HepG2 (cell line): ENCODE measurements around the gene AMOT. TPM values are rescaled to one million over a fixed set of nuclear protein-coding genes. Genes with fewer than 3 reads are reported as not detected.

Experiments used
- ATAC-seq: fragments of 200-7000 bp; cut with Tn5 transposase; 3 replicates; pipeline ENCODE4 v1.9.1; 2020; ENCODE audit warnings: mild to moderate bottlenecking, moderate library complexity
- BruUV-seq: library from RNA; stranded (reverse); fragments of 400-500 nt; replicated peaks from 2 replicates; lab custom pipeline; 2021; lab: Mats Ljungman, UMichigan
- CTCF ChIA-PET: fragments of 300-600 bp; formaldehyde crosslinking; extraction: SDS; loops from one replicate; lab custom pipeline; 2021; ENCODE audit warnings: low total read pairs, inconsistent platforms, low intra/inter-chr PET ratio; lab: Yijun Ruan, JAX
- POLR2A ChIA-PET: fragments of 350-600 bp; sonication (Branson Sonifier 250); formaldehyde crosslinking; loops from one replicate; lab custom pipeline; 2020; ENCODE audit warnings: antibody characterized with exemption, inconsistent platforms; lab: Yijun Ruan, JAX
- DNase-seq: peaks from one replicate; pipeline ENCODE4 v3.0.0-alpha.2; 2015; ENCODE audit warnings: low spot score
- FAIRE-seq: peaks from 3 replicates; lab custom pipeline; 2011; peaks lifted over from hg19 to GRCh38; lab: Jason Lieb, UNC
- H2AFZ ChIP-seq: one replicate; pipeline ENCODE4 v1.6.1; 2011; ENCODE audit warnings: low read length, inconsistent platforms
- H3K27ac ChIP-seq: fragments of 300-600 bp; 3 replicates; pipeline ENCODE4 v1.8.0; 2011; ENCODE audit warnings: mixed run types, mild to moderate bottlenecking, mixed read lengths, low read length, inconsistent platforms; ENCODE audit not compliant: insufficient read depth; ENCODE audit errors: extremely low read length
- H3K27me3 ChIP-seq, 2 experiments: fragments of 200-600 bp in 1 of 2; 2 replicates in 1 of 2; 3 replicates in 1 of 2; pipeline versions ENCODE4 v1.6.0 to v1.8.0; 2011; ENCODE audit warnings: low read length in 2 of 2, mild to moderate bottlenecking in 2 of 2, moderate library complexity in 2 of 2, inconsistent platforms in 1 of 2; ENCODE audit not compliant: insufficient read depth in 2 of 2, control insufficient read depth in 1 of 2
- H3K36me3 ChIP-seq, 2 experiments: fragments of 200-600 bp in 1 of 2; replicated peaks in 1 of 2; 2 replicates in 1 of 2; 3 replicates in 1 of 2; pipeline versions ENCODE4 v1.5.1 to v1.8.0; 2011; ENCODE audit warnings: low read length in 2 of 2, inconsistent platforms in 1 of 2; ENCODE audit not compliant: insufficient read depth in 2 of 2, control insufficient read depth in 1 of 2
- H3K4me1 ChIP-seq: 2 replicates; pipeline ENCODE4 v1.5.1; 2012; ENCODE audit warnings: low read length, inconsistent platforms; ENCODE audit not compliant: insufficient read depth
- H3K4me2 ChIP-seq: 2 replicates; pipeline ENCODE4 v1.6.0; 2011; ENCODE audit warnings: low read depth, low read length, inconsistent platforms
- H3K4me3 ChIP-seq, 3 experiments: fragments of 200-600 bp in 1 of 3; sonication (generic), shearing (Covaris generic) in 1 of 3; replicated peaks in 1 of 3; 2 replicates each; pipeline ENCODE4 v1.5.1; 2011 to 2016; ENCODE audit warnings: low read length in 3 of 3, inconsistent platforms in 2 of 3, low read depth in 2 of 3, mild to moderate bottlenecking in 2 of 3, control low read depth in 1 of 3, mixed read lengths in 1 of 3; ENCODE audit not compliant: insufficient read depth in 1 of 3
- H3K79me2 ChIP-seq: one replicate; pipeline ENCODE4 v1.6.1; 2011; ENCODE audit warnings: low read length, inconsistent platforms; ENCODE audit not compliant: insufficient read depth
- H3K9ac ChIP-seq: 2 replicates; pipeline ENCODE4 v1.6.0; 2011; ENCODE audit warnings: mild to moderate bottlenecking, low read depth, low read length, inconsistent platforms; ENCODE audit not compliant: insufficient read depth
- H3K9me3 ChIP-seq: 2 replicates; pipeline ENCODE4 v1.5.1; 2012; ENCODE audit warnings: mild to moderate bottlenecking, low read length
- H4K20me1 ChIP-seq: 2 replicates; pipeline ENCODE4 v1.6.0; 2011; ENCODE audit warnings: inconsistent platforms, mild to moderate bottlenecking, low read length, moderate library complexity; ENCODE audit not compliant: insufficient read depth
- AGO1 ChIP-seq: fragments of 200-400 bp; formaldehyde crosslinking; IDR thresholded peaks from 2 replicates; pipeline ENCODE4 v1.6.1; 2017; ENCODE audit warnings: mild to moderate bottlenecking, low read depth, low read length, moderate library complexity; ENCODE audit not compliant: poor library complexity, severe bottlenecking
- AHDC1 ChIP-seq: sonication (generic); formaldehyde crosslinking; IDR thresholded peaks from 2 replicates; pipeline ENCODE4 v1.5.1; 2020; ENCODE audit warnings: mild to moderate bottlenecking, missing genetic modification reagents, borderline replicate concordance
- ARNT ChIP-seq: fragments of 450-650 bp; IDR thresholded peaks from 2 replicates; pipeline ENCODE4 v1.6.1; 2017
- CENPX ChIP-seq: sonication (generic); formaldehyde crosslinking; IDR thresholded peaks from 2 replicates; pipeline ENCODE4 v1.9.0; 2021; ENCODE audit warnings: mild to moderate bottlenecking, missing genetic modification reagents, moderate library complexity
- GABPB1 ChIP-seq: IDR thresholded peaks from 2 replicates; pipeline ENCODE4 v1.6.1; 2016; ENCODE audit warnings: mild to moderate bottlenecking, missing genetic modification reagents, moderate library complexity, missing compliant biosample characterization
- GFI1 ChIP-seq: sonication (generic); formaldehyde crosslinking; IDR thresholded peaks from 2 replicates; pipeline ENCODE4 v1.5.0; 2020; ENCODE audit warnings: missing genetic modification reagents, mild to moderate bottlenecking, borderline replicate concordance
- RAD51 ChIP-seq: fragments of 450-650 bp; IDR thresholded peaks from 2 replicates; pipeline ENCODE4 v1.6.1; 2016; ENCODE audit warnings: borderline replicate concordance
- SP2 ChIP-seq: sonication (generic); formaldehyde crosslinking; IDR thresholded peaks from 2 replicates; pipeline ENCODE4 v1.5.1; 2020; ENCODE audit warnings: mild to moderate bottlenecking, missing genetic modification reagents
- ZBTB3 ChIP-seq: sonication (generic); formaldehyde crosslinking; IDR thresholded peaks from 2 replicates; pipeline ENCODE4 v1.4.0; 2020; ENCODE audit warnings: low read depth, mild to moderate bottlenecking, moderate library complexity, missing genetic modification reagents, borderline replicate concordance
- ZSCAN30 ChIP-seq: sonication (generic); formaldehyde crosslinking; IDR thresholded peaks from 2 replicates; pipeline ENCODE4 v1.5.0; 2020; ENCODE audit warnings: mild to moderate bottlenecking, missing genetic modification reagents
- ZXDC ChIP-seq: sonication (generic); formaldehyde crosslinking; IDR thresholded peaks from 2 replicates; pipeline ENCODE4 v1.5.0; 2020; ENCODE audit warnings: mild to moderate bottlenecking, missing genetic modification reagents
- WGBS: methylation state at CpG from one replicate; pipeline ENCODE4 v1.1.6; 2017; ENCODE audit warnings: low lambda C conversion rate; 5-methylcytosine and 5-hydroxymethylcytosine counted together
- in situ Hi-C: cut with HindIII; loops from 2 replicates; pipeline ENCODE4 v1.10.0; 2017; ENCODE audit warnings: low pct_unique_long_range_greater_than_20kb; ENCODE audit not compliant: extremely low pct_ligation_motif_present
- intact Hi-C: fragments of 100-400 bp; cut with micrococcal nuclease; formaldehyde crosslinking; loops from one replicate; pipeline ENCODE4 v1.10.0; 2022; ENCODE audit not compliant: unreplicated experiment
- polyA plus RNA-seq, 8 experiments: library from polyadenylated mRNA; depleted of rRNA in 3 of 8; stranded (reverse) in 7 of 8; unstranded in 1 of 8; fragments of >200 nt; fragmentation: Illumina TruSeq in 4 of 8; extraction: Trizol in 4 of 8; gene quantifications; 2 replicates each; pipeline versions ENCODE4 v1.2.1 to v1.2.3, GENCODE V29; 2011 to 2016; ENCODE audit warnings: low read depth in 4 of 8, missing spikeins in 1 of 8, mixed read lengths in 1 of 8; ENCODE audit not compliant: insufficient read depth in 1 of 8
- total RNA-seq, 5 experiments: library from RNA; depleted of rRNA; stranded (reverse); fragments of >200 nt; fragmentation: Illumina TruSeq; extraction: Trizol; gene quantifications; 2 replicates each; pipeline ENCODE4 v1.2.3, GENCODE V29; 2016; ENCODE audit warnings: low read depth in 1 of 5

The AMOT gene
- total and polyA plus RNA-seq, 2 of the 13 experiments (the other 11 are each of a cell fraction or from before 2014, with no cell fraction given), result 0.13 to 0.91 TPM

GRCh38 chrX:112803060-112803459 lies 37.6 kb downstream of the AMOT start:
- H3K27ac ChIP-seq, result no peak overlapping the region
- no peaks in the 10 kb centered on the region for H3K9me3 ChIP-seq
- H2AFZ ChIP-seq, result no peak overlapping the region
- no peaks in the 10 kb centered on the region for H3K4me1 ChIP-seq
- ChIA-PET POLR2A (no interaction called here), CTCF (no interaction called here)
- H3K79me2 ChIP-seq, result no peaks in the 10 kb centered on the region
- no peak for FAIRE-seq
- no peaks in the 10 kb centered on the region for H3K27me3 ChIP-seq
- H3K4me2 ChIP-seq, result no peak overlapping the region
- H4K20me1 ChIP-seq, result no peaks in the 10 kb centered on the region
- WGBS, result 97% methylated on average over 3 of the region's 3 CpGs
- no peak for DNase-seq
- in situ Hi-C loops (no loop called here), intact Hi-C loops (no loop called here)
- H3K4me3 ChIP-seq, result no peak overlapping the region
- BruUV-seq, result no TSS peak
- no peaks in the 10 kb centered on the region for H3K36me3 ChIP-seq
- ATAC-seq, result no peak
- TF ChIP-seq GFI1 (CRISPR knock-in tag) (no peak), ZSCAN30 (CRISPR knock-in tag) (no peak), RAD51 (no peak)
- TF ChIP-seq, all 625 proteins: peak for 0
- H3K9ac ChIP-seq, result no peak overlapping the region

GRCh38 chrX:112802541-112802940 lies 38.1 kb downstream of the AMOT start:
- POLR2A ChIA-PET, result no interaction called here
- Histone ChIP-seq H3K4me1 (no peaks in the 10 kb centered on the region), H3K27ac (no peak overlapping the region), H2AFZ (no peak overlapping the region), H3K4me2 (no peak overlapping the region), H3K9ac (no peak overlapping the region), H3K4me3 (no peak overlapping the region), H3K36me3 (no peaks in the 10 kb centered on the region), H3K27me3 (no peaks in the 10 kb centered on the region), H3K9me3 (no peaks in the 10 kb centered on the region), H4K20me1 (no peaks in the 10 kb centered on the region), H3K79me2 (no peaks in the 10 kb centered on the region)
- FAIRE-seq (no peak), DNase-seq (no peak), ATAC-seq (no peak)
- in situ Hi-C loops (no loop called here), intact Hi-C loops (no loop called here)
- CTCF ChIA-PET, result no interaction called here
- 20% methylated on average over 1 of the region's 1 CpG for WGBS
- BruUV-seq, result no TSS peak
- TF ChIP-seq SP2 (CRISPR knock-in tag) (no peak), ZBTB3 (CRISPR knock-in tag) (no peak), AGO1 (no peak), CENPX (CRISPR knock-in tag) (no peak), ARNT (no peak), GABPB1 (CRISPR knock-in tag) (no peak), ZXDC (CRISPR knock-in tag) (no peak), AHDC1 (CRISPR knock-in tag) (no peak)
